ENCODE measurements around the gene SBF2. TPM values are rescaled to one million over a fixed set of nuclear protein-coding genes. Genes with fewer than 3 reads are reported as not detected.
A peak's percentile ranks its signal among the peaks of the same experiment; 100 is the strongest.

Gene SBF2
- total RNA-seq, 1 donor from 2014 or later: 4.2 TPM

GRCh38 chr11:10323793-10324170 lies 29.8 kb upstream of the SBF2 start:
- intact Hi-C loops (cut with micrococcal nuclease): loop anchor here (1.0 to 5.0 kb wide), 6 partner anchors 15 to 564 kb away; no protein-coding TSS in a partner anchor
- no peak for DNase-seq (ENCODE audit: low spot score)
- Mint-ChIP-seq H3K27me3 (ENCODE audit: low read depth) (peaks cover 34% of the 10 kb centered on the region), H3K36me3 (ENCODE audit: low read depth) (no peaks in the 10 kb centered on the region), H3K4me1 (ENCODE audit: low read depth) (peaks cover 14% of the 10 kb centered on the region), H3K27ac (no peak overlapping the region), H3K9me3 (no peaks in the 10 kb centered on the region), H3K4me3 (ENCODE audit: low read depth) (no peak overlapping the region)

- no peaks in the 10 kb centered on the region for H3K36me3 Mint-ChIP-seq (ENCODE audit: low read depth)
- H3K4me3 Mint-ChIP-seq (ENCODE audit: low read depth): no peak overlapping the region
- no peaks in the 10 kb centered on the region for H3K9me3 Mint-ChIP-seq
- intact Hi-C loops (cut with micrococcal nuclease): loop anchor here (1.0 to 5.0 kb wide), 6 partner anchors 15 to 564 kb away; no protein-coding TSS in a partner anchor
- peak overlapping the region; percentile 86 for H3K27ac Mint-ChIP-seq
- peak; percentile 31 for DNase-seq (ENCODE audit: low spot score)
- peaks cover 27% of the 10 kb centered on the region for H3K27me3 Mint-ChIP-seq (ENCODE audit: low read depth)
- peaks cover 16% of the 10 kb centered on the region for H3K4me1 Mint-ChIP-seq (ENCODE audit: low read depth)
Measured at GRCh38 chr11:10322830-10323792, 29.1 kb upstream of the SBF2 start.

GRCh38 chr11:10322401-10322800 lies 28.4 kb upstream of the SBF2 start:
- H3K36me3 Mint-ChIP-seq (ENCODE audit: low read depth): no peaks in the 10 kb centered on the region
- peaks cover 26% of the 10 kb centered on the region for H3K27me3 Mint-ChIP-seq (ENCODE audit: low read depth)
- no peaks in the 10 kb centered on the region for H3K9me3 Mint-ChIP-seq
- no peak overlapping the region for H3K4me3 Mint-ChIP-seq (ENCODE audit: low read depth)
- no peak for DNase-seq (ENCODE audit: low spot score)
- intact Hi-C loops (cut with micrococcal nuclease): loop anchor here (2.0 to 5.0 kb wide), 3 partner anchors 230 to 420 kb away; no protein-coding TSS in a partner anchor
- H3K27ac Mint-ChIP-seq: peak overlapping the region; percentile 86
- peaks cover 23% of the 10 kb centered on the region for H3K4me1 Mint-ChIP-seq (ENCODE audit: low read depth)

DNA sequence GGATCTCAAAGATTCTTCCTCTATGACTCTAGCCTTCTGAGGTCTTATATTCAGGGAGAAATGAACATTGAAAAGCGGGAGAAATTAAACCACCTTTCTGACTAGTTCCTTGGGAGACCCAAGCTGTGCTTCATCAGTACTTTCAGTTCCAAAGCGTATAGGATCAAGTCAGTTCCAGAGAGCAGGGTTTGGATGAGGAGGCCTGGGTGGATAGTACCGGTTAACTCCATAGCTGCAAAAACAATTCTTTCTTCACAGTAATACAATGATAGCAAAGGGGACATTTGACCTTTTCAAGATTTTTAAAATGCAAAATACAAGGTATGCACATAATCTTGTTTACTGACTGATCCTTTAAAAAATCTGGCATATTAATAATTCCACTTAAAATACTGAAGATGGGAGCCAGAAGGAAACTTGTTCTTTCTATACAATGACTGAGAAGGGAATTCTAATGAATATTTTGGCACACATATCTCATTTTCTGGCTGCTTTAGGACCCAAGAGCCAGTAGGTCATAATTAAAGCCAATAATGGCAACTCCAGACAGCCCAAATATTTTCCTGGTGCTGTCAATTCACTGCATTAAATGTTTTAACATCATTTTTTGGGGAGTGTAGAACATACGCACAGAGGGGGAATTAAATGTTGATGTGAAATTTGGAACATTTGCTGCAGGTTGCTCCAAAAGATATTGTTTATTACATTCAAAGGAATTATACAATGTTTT lies 26.9 kb upstream of the SBF2 start:
- peak overlapping the region; percentile 14 for H3K27ac Mint-ChIP-seq
- no peak overlapping the region for H3K4me3 Mint-ChIP-seq (ENCODE audit: low read depth)
- H3K36me3 Mint-ChIP-seq (ENCODE audit: low read depth): no peaks in the 10 kb centered on the region
- H3K27me3 Mint-ChIP-seq (ENCODE audit: low read depth): peaks cover 24% of the 10 kb centered on the region
- peaks cover 29% of the 10 kb centered on the region for H3K4me1 Mint-ChIP-seq (ENCODE audit: low read depth)
- intact Hi-C loops (cut with micrococcal nuclease): loop anchor here (5.0 kb wide), 2 partner anchors 229 to 349 kb away; no protein-coding TSS in a partner anchor
- no peak for DNase-seq (ENCODE audit: low spot score)
- H3K9me3 Mint-ChIP-seq: no peaks in the 10 kb centered on the region

- Mint-ChIP-seq H3K4me3 (ENCODE audit: low read depth) (no peak overlapping the region), H3K27ac (no peak overlapping the region), H3K27me3 (ENCODE audit: low read depth) (peaks cover 15% of the 10 kb centered on the region), H3K36me3 (ENCODE audit: low read depth) (no peaks in the 10 kb centered on the region), H3K4me1 (ENCODE audit: low read depth) (peaks cover 29% of the 10 kb centered on the region), H3K9me3 (no peaks in the 10 kb centered on the region)
- DNase-seq (ENCODE audit: low spot score): no peak
- intact Hi-C loops (cut with micrococcal nuclease): loop anchor here (5.0 kb wide), 2 partner anchors 228 to 348 kb away; no protein-coding TSS in a partner anchor
Measured at GRCh38 chr11:10319702-10320558, 25.9 kb upstream of the SBF2 start.

- no peaks in the 10 kb centered on the region for H3K36me3 Mint-ChIP-seq (ENCODE audit: low read depth)
- H3K4me3 Mint-ChIP-seq (ENCODE audit: low read depth): no peak overlapping the region
- no peak for DNase-seq (ENCODE audit: low spot score)
- intact Hi-C loops (cut with micrococcal nuclease): no loop called here
- H3K27me3 Mint-ChIP-seq (ENCODE audit: low read depth): peaks cover 9% of the 10 kb centered on the region
- no peaks in the 10 kb centered on the region for H3K9me3 Mint-ChIP-seq
- peak overlapping the region; percentile 6 for H3K27ac Mint-ChIP-seq
- peaks cover 27% of the 10 kb centered on the region for H3K4me1 Mint-ChIP-seq (ENCODE audit: low read depth)
Measured at GRCh38 chr11:10318527-10318802, 24.4 kb upstream of the SBF2 start.

DNA sequence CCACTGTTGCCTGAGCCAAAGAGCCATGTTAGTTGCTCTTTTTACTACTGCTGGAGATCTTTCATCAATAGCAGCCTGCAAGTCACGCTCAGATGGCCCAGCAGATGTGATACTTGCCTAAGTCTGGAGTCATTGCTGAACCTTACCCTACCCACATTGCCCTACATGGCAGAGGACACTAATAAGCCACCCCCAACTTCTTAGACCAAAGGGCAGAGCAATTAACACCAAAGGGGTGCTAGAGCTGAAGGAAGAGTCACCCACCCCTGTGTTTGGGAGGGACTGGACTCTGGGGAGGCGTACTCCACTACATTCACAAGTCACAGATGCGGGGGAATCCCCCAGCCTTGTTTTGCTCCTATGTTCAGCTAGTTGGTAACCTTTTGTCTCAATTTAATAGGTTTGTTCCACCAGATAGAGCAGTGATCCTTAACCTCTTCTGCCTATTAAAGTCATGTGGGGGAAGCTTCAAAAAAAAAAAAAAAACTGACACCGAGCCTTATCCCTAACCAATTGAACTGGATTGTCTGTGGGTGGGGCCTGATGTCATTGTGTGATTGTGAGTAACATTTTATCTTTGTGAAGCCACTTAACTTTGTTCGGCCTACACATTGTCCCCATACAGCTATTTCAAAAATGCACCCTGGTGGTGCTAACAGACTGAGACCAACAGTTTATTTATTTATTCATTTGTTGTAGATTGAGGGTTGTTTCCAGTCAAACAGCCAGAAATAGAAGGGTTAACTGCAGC lies 23.9 kb upstream of the SBF2 start:
- Mint-ChIP-seq H3K36me3 (ENCODE audit: low read depth) (no peaks in the 10 kb centered on the region), H3K27ac (peak overlapping the region; percentile 6), H3K27me3 (ENCODE audit: low read depth) (peaks cover 7% of the 10 kb centered on the region), H3K4me1 (ENCODE audit: low read depth) (peaks cover 22% of the 10 kb centered on the region), H3K4me3 (ENCODE audit: low read depth) (no peak overlapping the region), H3K9me3 (no peaks in the 10 kb centered on the region)
- intact Hi-C loops (cut with micrococcal nuclease): no loop called here
- no peak for DNase-seq (ENCODE audit: low spot score)

DNA sequence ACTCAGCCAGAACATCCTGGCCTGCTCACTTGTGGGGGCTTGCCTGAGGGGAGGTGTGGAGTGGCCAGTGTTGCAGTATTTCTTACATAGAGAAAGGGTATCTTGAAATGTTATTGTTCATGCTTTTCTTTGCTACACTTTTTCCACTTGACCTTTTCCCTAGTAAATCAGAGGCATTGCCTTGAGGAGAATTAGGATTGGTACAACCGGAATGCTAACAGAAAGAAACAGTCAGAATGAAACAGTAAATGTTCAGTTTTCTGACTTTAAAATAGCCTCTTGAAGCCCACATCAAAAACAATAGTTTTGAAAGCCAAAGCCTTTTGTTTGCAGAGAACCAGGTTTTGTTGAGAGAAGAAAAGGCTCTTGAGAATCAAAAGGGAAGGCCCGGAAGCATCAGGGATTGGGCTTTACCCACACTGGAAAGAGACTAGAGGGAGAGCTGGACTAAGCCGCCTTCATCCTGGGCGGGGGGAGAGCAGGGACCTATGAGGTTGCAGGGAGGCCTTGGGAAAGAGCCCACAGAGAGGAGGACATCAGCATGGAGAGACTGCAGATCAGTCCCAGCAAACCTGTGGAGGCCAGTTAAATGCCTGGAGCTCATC lies 23.2 kb upstream of the SBF2 start:
- H3K9me3 Mint-ChIP-seq: no peaks in the 10 kb centered on the region
- intact Hi-C loops (cut with micrococcal nuclease): no loop called here
- no peaks in the 10 kb centered on the region for H3K36me3 Mint-ChIP-seq (ENCODE audit: low read depth)
- peaks cover 7% of the 10 kb centered on the region for H3K27me3 Mint-ChIP-seq (ENCODE audit: low read depth)
- H3K4me1 Mint-ChIP-seq (ENCODE audit: low read depth): peaks cover 16% of the 10 kb centered on the region
- no peak for DNase-seq (ENCODE audit: low spot score)
- no peak overlapping the region for H3K27ac Mint-ChIP-seq
- no peak overlapping the region for H3K4me3 Mint-ChIP-seq (ENCODE audit: low read depth)

DNA sequence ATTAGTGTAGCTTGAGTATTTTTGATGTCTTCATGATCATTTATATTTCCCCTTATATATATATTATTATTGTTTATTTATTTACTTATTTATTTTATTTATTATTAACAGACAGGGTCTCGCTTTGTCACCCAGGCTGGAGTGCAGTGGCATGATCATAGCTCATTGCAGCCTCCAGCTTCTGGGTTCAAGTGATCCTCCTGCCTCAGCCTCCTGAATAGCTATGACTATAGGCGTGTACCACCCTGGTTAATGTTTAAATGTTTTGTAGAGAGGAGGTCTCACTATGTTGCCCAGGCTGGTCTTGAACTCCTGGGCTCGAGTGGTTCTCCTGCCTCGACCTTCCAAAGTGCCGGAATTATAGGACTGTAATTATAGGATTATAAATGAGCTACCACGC lies 21.1 kb upstream of the SBF2 start:
- no peak for DNase-seq (ENCODE audit: low spot score)
- H3K9me3 Mint-ChIP-seq: no peaks in the 10 kb centered on the region
- H3K27ac Mint-ChIP-seq: no peak overlapping the region
- intact Hi-C loops (cut with micrococcal nuclease): no loop called here
- peaks cover 20% of the 10 kb centered on the region for H3K27me3 Mint-ChIP-seq (ENCODE audit: low read depth)
- no peak overlapping the region for H3K4me3 Mint-ChIP-seq (ENCODE audit: low read depth)
- no peaks in the 10 kb centered on the region for H3K36me3 Mint-ChIP-seq (ENCODE audit: low read depth)
- H3K4me1 Mint-ChIP-seq (ENCODE audit: low read depth): peaks cover 19% of the 10 kb centered on the region

DNA sequence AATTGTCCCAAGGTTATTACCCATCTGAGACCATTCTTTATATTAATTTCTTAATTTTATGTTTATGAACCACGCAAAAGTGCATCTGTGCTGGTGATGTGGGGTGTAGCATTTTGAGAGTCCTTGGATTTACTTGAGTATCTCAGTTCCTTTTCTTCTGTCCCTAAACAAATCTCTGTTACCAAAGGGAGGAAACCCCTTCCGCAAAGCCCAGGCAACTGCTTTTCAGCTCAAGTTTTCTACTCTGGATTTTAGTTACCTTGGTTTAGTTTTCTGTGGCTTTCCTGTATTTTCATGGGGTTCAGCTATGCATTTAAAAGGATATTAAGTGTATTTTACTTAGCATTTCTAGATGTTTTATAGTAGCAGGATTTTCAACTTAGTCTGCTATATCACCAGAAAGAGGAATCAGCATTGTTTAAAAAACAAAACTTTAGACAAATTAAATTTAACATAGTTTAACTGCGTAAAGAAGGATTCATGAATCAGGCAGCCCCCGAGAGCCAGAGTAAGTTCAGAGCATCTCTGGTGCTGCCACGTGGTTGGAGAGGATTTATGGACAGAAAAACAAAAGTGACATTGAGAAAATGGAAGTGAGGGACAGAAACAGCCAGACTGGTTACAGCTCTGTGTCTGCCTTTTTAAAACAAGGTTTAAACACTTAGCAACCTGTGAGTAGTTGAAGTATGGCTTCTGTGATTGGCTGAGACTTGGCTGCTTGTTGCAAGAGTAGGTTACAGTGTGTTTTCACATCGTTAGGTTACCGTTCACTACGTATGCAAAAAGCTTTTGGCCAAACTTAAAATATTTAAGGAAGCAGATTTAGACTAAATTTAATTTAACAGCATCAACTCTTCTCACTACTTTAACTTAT lies 20.4 kb upstream of the SBF2 start:
- no peaks in the 10 kb centered on the region for H3K9me3 Mint-ChIP-seq
- intact Hi-C loops (cut with micrococcal nuclease): no loop called here
- no peak overlapping the region for H3K27ac Mint-ChIP-seq
- peaks cover 23% of the 10 kb centered on the region for H3K4me1 Mint-ChIP-seq (ENCODE audit: low read depth)
- no peak overlapping the region for H3K4me3 Mint-ChIP-seq (ENCODE audit: low read depth)
- H3K36me3 Mint-ChIP-seq (ENCODE audit: low read depth): no peaks in the 10 kb centered on the region
- DNase-seq (ENCODE audit: low spot score): peak; percentile 16
- H3K27me3 Mint-ChIP-seq (ENCODE audit: low read depth): peaks cover 24% of the 10 kb centered on the region

DNA sequence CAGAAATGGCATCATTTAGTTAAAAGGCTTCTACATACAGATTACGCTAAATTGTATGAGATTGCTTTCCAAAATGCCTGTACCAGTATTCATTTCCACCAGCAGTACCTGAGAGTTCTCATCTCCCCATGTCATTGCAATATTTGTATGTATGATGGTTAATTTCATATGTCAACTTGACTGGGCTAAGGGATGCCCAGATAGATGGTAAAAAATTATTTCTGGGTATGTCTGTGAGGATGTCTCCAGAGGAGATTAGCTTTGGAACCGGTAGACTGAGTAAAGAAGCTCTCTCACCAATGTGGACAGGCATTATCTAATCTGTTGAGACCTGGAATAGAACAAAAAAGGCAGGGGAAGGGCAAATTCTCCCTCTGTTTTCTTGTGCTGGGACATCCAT lies 17.8 kb upstream of the SBF2 start:
- Mint-ChIP-seq H3K36me3 (ENCODE audit: low read depth) (peaks cover 3% of the 10 kb centered on the region), H3K9me3 (no peaks in the 10 kb centered on the region), H3K27ac (no peak overlapping the region), H3K4me3 (ENCODE audit: low read depth) (no peak overlapping the region), H3K27me3 (ENCODE audit: low read depth) (peaks cover 33% of the 10 kb centered on the region), H3K4me1 (ENCODE audit: low read depth) (peaks cover 25% of the 10 kb centered on the region)
- DNase-seq (ENCODE audit: low spot score): no peak
- intact Hi-C loops (cut with micrococcal nuclease): no loop called here

Data from activated T-helper 2 cell treated with anti-CD3 and anti-CD28 coated beads, Interferon-gamma antibody, Interleukin-2, Interleukin-4, amounts not matched to agents 10 μg/mL and 5 μg/mL and 100 μg/mL, durations not matched to agents 14 hours and 24 hours and 36 hours (primary cell).